Kidney epithelial cell (primary cell): ENCODE results near the gene GRIK4. TPM values are rescaled to one million over a fixed set of nuclear protein-coding genes. Genes with fewer than 3 reads are reported as not detected.

Source experiments
- DNase-seq: peaks from one replicate; pipeline ENCODE4 v3.0.0-alpha.2; 2010; ENCODE audit warnings: low read depth
- H3K27me3 ChIP-seq: 2 replicates; pipeline ENCODE4 v1.6.0; 2011; ENCODE audit warnings: low read length; ENCODE audit not compliant: control insufficient read depth, insufficient read depth
- H3K36me3 ChIP-seq: 2 replicates; pipeline ENCODE4 v1.5.1; 2011; ENCODE audit warnings: low read length; ENCODE audit not compliant: control insufficient read depth, insufficient read depth
- H3K4me3 ChIP-seq: 2 replicates; pipeline ENCODE4 v1.5.1; 2011; ENCODE audit warnings: low read depth, mild to moderate bottlenecking, control low read depth, low read length
- CTCF ChIP-seq: IDR thresholded peaks from 2 replicates; pipeline ENCODE4 v1.5.1; 2011; ENCODE audit warnings: mild to moderate bottlenecking, moderate library complexity, low read length, control low read depth, inconsistent platforms; ENCODE audit not compliant: insufficient read depth, poor library complexity, severe bottlenecking
- total RNA-seq: library from RNA; depleted of rRNA; stranded (reverse); fragments of >200 nt; gene quantifications from 2 replicates; pipeline ENCODE4 v1.2.3, GENCODE V29; 2015

Gene GRIK4
- total RNA-seq, 1 donor from 2014 or later: 0.17 TPM

DNA sequence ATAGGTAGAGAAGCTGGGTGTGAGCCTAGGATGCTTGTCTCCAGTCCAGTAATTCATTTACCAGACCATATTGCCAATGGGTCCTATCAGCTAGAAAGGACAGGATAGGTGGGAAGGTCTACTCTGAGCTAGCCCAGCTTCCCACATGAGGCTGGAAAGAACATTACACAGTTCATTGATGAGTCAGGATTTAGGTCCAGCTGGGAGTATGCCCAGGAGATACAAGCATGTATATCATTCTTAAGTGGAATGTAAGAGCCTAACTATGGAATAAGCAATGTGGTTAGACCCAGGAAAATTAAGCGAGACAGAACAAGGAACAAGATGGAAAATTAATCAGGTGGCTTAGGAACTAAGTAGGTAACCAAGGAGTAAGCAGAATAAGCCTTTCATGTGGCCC is 453.3 kb downstream of the GRIK4 start:
- DNase-seq: no peak
- Histone ChIP-seq H3K27me3 (peaks cover 2% of the 10 kb centered on the region), H3K4me3 (no peak overlapping the region), H3K36me3 (no peaks in the 10 kb centered on the region)
- TF ChIP-seq CTCF: no peak

DNA sequence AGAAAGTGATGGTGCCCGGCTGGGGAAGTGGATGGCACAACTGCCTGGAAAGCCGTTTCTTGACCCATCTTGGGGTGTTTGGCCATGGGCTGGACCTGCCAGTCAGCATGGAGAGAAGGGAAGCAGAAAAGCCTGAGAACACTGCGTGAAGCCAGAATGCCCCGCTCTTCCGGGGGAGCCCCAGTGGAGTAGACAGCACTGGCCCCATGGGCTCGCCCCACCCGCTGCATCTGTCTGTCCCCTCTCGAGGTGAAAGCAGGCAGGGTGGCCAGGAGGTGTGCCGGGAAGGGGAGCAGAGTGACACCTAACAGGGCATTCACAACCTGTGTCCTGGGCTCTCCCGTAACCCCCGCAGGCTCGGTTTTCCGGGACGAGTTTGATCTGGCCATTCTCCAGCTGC is 455.3 kb downstream of the GRIK4 start:
- Histone ChIP-seq H3K27me3 (peaks cover 2% of the 10 kb centered on the region), H3K36me3 (no peaks in the 10 kb centered on the region), H3K4me3 (no peak overlapping the region)
- no peak for TF ChIP-seq CTCF
- no peak for DNase-seq

DNA sequence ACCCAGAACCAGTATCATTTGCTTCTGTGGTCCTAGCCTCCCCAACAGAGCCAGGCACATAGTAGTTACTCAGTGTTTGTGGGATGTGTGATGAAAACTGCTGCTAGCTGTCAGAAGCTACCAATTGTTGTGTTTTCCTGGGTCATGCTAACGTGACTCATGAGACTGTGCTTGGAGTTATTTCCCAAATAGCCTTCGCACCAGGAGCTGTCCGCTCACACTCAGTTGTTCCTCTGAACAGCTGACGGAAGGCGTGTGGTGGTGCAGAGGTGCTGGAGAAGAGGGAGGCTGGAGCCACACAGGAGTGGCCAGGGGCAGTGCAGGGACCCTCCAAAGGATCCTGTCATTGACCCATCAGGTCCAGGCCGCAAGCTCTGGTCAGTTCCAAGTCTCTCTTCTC is 458.4 kb downstream of the GRIK4 start:
- Histone ChIP-seq H3K4me3 (no peak overlapping the region), H3K27me3 (no peaks in the 10 kb centered on the region), H3K36me3 (no peaks in the 10 kb centered on the region)
- no peak for DNase-seq
- no peak for TF ChIP-seq CTCF

DNA sequence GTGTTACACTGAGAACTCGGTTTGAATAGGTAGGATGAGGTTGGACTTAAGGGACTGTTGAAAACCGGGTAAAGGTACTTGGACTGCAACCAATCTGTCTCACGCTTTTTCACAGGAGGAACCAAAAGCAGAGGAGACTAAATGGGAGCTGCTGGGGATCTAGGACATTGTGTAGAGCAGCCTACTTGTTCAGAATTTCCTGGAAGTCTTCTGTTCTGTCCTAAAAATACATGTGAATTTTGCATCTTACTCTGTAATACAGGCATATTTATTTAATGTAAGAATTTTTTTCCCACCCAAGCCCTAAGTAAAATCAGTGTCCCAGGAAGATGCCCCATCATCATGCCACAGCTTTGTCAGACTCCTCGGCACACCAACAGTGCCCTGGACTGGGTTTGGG is 460.3 kb downstream of the GRIK4 start:
- no peak for TF ChIP-seq CTCF
- DNase-seq: no peak
- no peaks in the 10 kb centered on the region for H3K36me3 ChIP-seq
- H3K4me3 ChIP-seq: no peak overlapping the region
- H3K27me3 ChIP-seq: no peaks in the 10 kb centered on the region

- TF ChIP-seq CTCF: no peak
- DNase-seq: no peak
- Histone ChIP-seq H3K27me3 (no peaks in the 10 kb centered on the region), H3K4me3 (no peak overlapping the region), H3K36me3 (no peaks in the 10 kb centered on the region)
Observed at GRCh38 chr11:120972621-120973020, 461.1 kb downstream of the GRIK4 start.

GRCh38 chr11:120973501-120973900 is 462.0 kb downstream of the GRIK4 start:
- Histone ChIP-seq H3K4me3 (no peak overlapping the region), H3K36me3 (no peaks in the 10 kb centered on the region), H3K27me3 (no peaks in the 10 kb centered on the region)
- no peak for TF ChIP-seq CTCF
- no peak for DNase-seq
